ENCODE results near the gene ACKR2. TPM values are rescaled to one million over a fixed set of nuclear protein-coding genes. Genes with fewer than 3 reads are reported as not detected.

ACKR2 gene
- total RNA-seq, 1 donor from 2014 or later: 7.9 TPM

GRCh38 chr3:42847731-42848130, 38.5 kb downstream of the ACKR2 start:
- Histone ChIP-seq H3K36me3 (no peaks in the 10 kb centered on the region), H3K27ac (no peak overlapping the region), H3K9me3 (no peaks in the 10 kb centered on the region), H3K4me3 (no peak overlapping the region), H3K4me1 (peaks cover 11% of the 10 kb centered on the region), H3K27me3 (no peaks in the 10 kb centered on the region)
- no peak for TF ChIP-seq CTCF (IDR thresholded peaks at IDR 0.05)
- TF ChIP-seq POLR2A (IDR thresholded peaks at IDR 0.05): no peak
- no peak for TF ChIP-seq POLR2AphosphoS5 (IDR thresholded peaks at IDR 0.05; ENCODE audit: insufficient read depth in 1 of 2, low read depth in 1 of 2)
- no peak for DNase-seq (ENCODE audit: extremely low spot score in 2 of 2)
- intact Hi-C loops (cut with DNase I): loop anchor here (10.0 kb wide), 1 partner anchor 63 kb away; no protein-coding TSS in a partner anchor

- peak in 1 of 2 donors; percentile 40 for DNase-seq (ENCODE audit: extremely low spot score in 2 of 2)
These were observed 39.8 kb downstream of the ACKR2 start for GRCh38 chr3:42849017-42849416.

GRCh38 chr3:42850263-42850662, 41.0 kb downstream of the ACKR2 start:
- H3K27ac ChIP-seq: no peak overlapping the region
- H3K4me1 ChIP-seq: peaks cover 11% of the 10 kb centered on the region
- TF ChIP-seq POLR2A (IDR thresholded peaks at IDR 0.05) (no peak), POLR2AphosphoS5 (IDR thresholded peaks at IDR 0.05; ENCODE audit: insufficient read depth in 1 of 2, low read depth in 1 of 2) (no peak), CTCF (IDR thresholded peaks at IDR 0.05) (no peak)
- intact Hi-C loops (cut with DNase I): no loop called here
- H3K36me3 ChIP-seq: no peaks in the 10 kb centered on the region
- H3K4me3 ChIP-seq: no peak overlapping the region
- peak; percentile 44 to 84 for DNase-seq (ENCODE audit: extremely low spot score in 2 of 2)
- no peaks in the 10 kb centered on the region for H3K27me3 ChIP-seq
- no peaks in the 10 kb centered on the region for H3K9me3 ChIP-seq

More at GRCh38 chr3:42849017-42849416, 39.8 kb downstream of the ACKR2 start:
- no peak overlapping the region for H3K4me3 ChIP-seq
- peaks cover 11% of the 10 kb centered on the region for H3K4me1 ChIP-seq
- intact Hi-C loops (cut with DNase I): loop anchor here (10.0 kb wide), 1 partner anchor 64 kb away; no protein-coding TSS in a partner anchor
- TF ChIP-seq POLR2A (IDR thresholded peaks at IDR 0.05) (no peak), CTCF (IDR thresholded peaks at IDR 0.05) (no peak), POLR2AphosphoS5 (IDR thresholded peaks at IDR 0.05; ENCODE audit: insufficient read depth in 1 of 2, low read depth in 1 of 2) (no peak)
- H3K9me3 ChIP-seq: no peaks in the 10 kb centered on the region
- H3K36me3 ChIP-seq: no peaks in the 10 kb centered on the region
- H3K27ac ChIP-seq: no peak overlapping the region
- H3K27me3 ChIP-seq: no peaks in the 10 kb centered on the region

GRCh38 chr3:42851228-42851834, 42.1 kb downstream of the ACKR2 start:
- intact Hi-C loops (cut with DNase I): no loop called here
- H3K27me3 ChIP-seq: no peaks in the 10 kb centered on the region
- no peak overlapping the region for H3K4me3 ChIP-seq
- TF ChIP-seq POLR2AphosphoS5 (IDR thresholded peaks at IDR 0.05; ENCODE audit: insufficient read depth in 1 of 2, low read depth in 1 of 2): no peak
- no peak for TF ChIP-seq CTCF (IDR thresholded peaks at IDR 0.05)
- no peak for TF ChIP-seq POLR2A (IDR thresholded peaks at IDR 0.05)
- DNase-seq (ENCODE audit: extremely low spot score in 2 of 2): peak; percentile 58 to 76
- peaks cover 11% of the 10 kb centered on the region for H3K4me1 ChIP-seq
- no peak overlapping the region for H3K27ac ChIP-seq
- no peaks in the 10 kb centered on the region for H3K9me3 ChIP-seq
- no peaks in the 10 kb centered on the region for H3K36me3 ChIP-seq

GRCh38 chr3:42852441-42852840, 43.2 kb downstream of the ACKR2 start:
- Histone ChIP-seq H3K36me3 (no peaks in the 10 kb centered on the region), H3K4me1 (peaks cover 4% of the 10 kb centered on the region), H3K27ac (no peak overlapping the region), H3K27me3 (no peaks in the 10 kb centered on the region), H3K4me3 (no peak overlapping the region), H3K9me3 (no peaks in the 10 kb centered on the region)
- TF ChIP-seq CTCF (IDR thresholded peaks at IDR 0.05) (no peak), POLR2A (IDR thresholded peaks at IDR 0.05) (no peak), POLR2AphosphoS5 (IDR thresholded peaks at IDR 0.05; ENCODE audit: insufficient read depth in 1 of 2, low read depth in 1 of 2) (no peak)
- DNase-seq (ENCODE audit: extremely low spot score in 2 of 2): peak in 1 of 2 donors; percentile 37
- intact Hi-C loops (cut with DNase I): no loop called here
